Measurements from ENCODE around the gene KCNJ10. TPM values are rescaled to one million over a fixed set of nuclear protein-coding genes. Genes with fewer than 3 reads are reported as not detected.

Gene KCNJ10
- total and polyA plus RNA-seq, 2 donors (not counting 3 experiments of a cell fraction or from before 2014, with no cell fraction given) = not detected

DNA sequence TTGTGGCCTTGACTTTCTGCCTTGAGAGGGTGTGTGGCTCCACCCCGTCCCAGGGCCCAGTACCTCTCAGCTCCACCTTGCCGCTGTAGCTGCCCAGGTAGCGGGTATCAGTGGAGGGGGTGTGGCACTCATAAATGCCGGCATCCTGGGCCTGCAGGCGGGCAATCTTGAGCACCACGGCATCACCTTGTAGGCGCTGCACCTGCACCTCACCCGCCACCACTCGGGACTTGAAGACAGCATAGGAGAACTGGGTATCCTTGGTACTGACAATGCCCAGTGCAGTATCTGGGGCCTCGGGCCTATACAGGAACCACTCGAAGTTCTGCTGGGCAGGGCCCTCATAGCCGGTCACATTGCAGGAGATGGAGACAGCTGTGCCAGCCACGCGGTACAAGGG lies 24.8 kb upstream of the KCNJ10 start:
- H3K36me3 ChIP-seq (ENCODE audit: control insufficient read depth in 2 of 2, extremely low read depth in 1 of 2, insufficient read depth in 2 of 2, low read length in 2 of 2) = no peaks in the 10 kb centered on the region
- H3K27ac ChIP-seq (ENCODE audit: insufficient read depth, low read depth, low read length) = no peak overlapping the region
- dilution Hi-C loops (cut with MboI; ENCODE audit: extremely low pct_ligation_motif_present, low sequenced_read_pairs) = no loop called here
- no peak for DNase-seq (ENCODE audit: low read depth, low spot score)
- no peak for FAIRE-seq
- ChIA-PET CTCF (interaction anchor here (2.2 kb wide), 1 partner anchor 16 kb away, joined by 5 read pairs; no protein-coding TSS in a partner anchor), POLR2A (no interaction called here)
- no peaks in the 10 kb centered on the region for H3K79me2 ChIP-seq (ENCODE audit: control insufficient read depth, insufficient read depth, low read length)
- intact Hi-C loops (cut with micrococcal nuclease) = loop anchor here (5.0 kb wide), 1 partner anchor 158 kb away; no protein-coding TSS in a partner anchor
- peaks cover 7% of the 10 kb centered on the region for H3K4me1 ChIP-seq (ENCODE audit: control insufficient read depth, extremely low read depth, insufficient read depth, low read length)
- H3K9me1 ChIP-seq (replicated peaks; ENCODE audit: control insufficient read depth, extremely low read depth, insufficient read depth, low read length) = no peaks in the 10 kb centered on the region
- H4K20me1 ChIP-seq (replicated peaks; ENCODE audit: control insufficient read depth, extremely low read depth, insufficient read depth, low read length) = no peaks in the 10 kb centered on the region
- H3K4me2 ChIP-seq (ENCODE audit: insufficient read depth, low read length) = no peak overlapping the region
- H3K9ac ChIP-seq (replicated peaks; ENCODE audit: extremely low read depth, insufficient read depth, low read length) = no peak overlapping the region
- no peak overlapping the region for H3K4me3 ChIP-seq (replicated peaks in 1 of 3; ENCODE audit: insufficient read depth in 1 of 3, low read depth in 1 of 3, low read length in 3 of 3)
- BruUV-seq (replicated peaks) = no TSS peak
- H3K9me3 ChIP-seq (replicated peaks; ENCODE audit: control insufficient read depth, insufficient read depth, low read length) = no peaks in the 10 kb centered on the region
- TF ChIP-seq MYC (IDR thresholded peaks at IDR 0.05; ENCODE audit: low read depth, low read length) (no peak), POLR2A (IDR thresholded peaks at IDR 0.05; ENCODE audit: low read depth, low read length) (no peak), POLR2AphosphoS5 (IDR thresholded peaks at IDR 0.05; ENCODE audit: insufficient read depth, low read depth, low read length) (no peak), JUN (IDR thresholded peaks at IDR 0.05; ENCODE audit: borderline replicate concordance, insufficient read depth, insufficient read length, low read depth) (no peak), FOS (IDR thresholded peaks at IDR 0.05; ENCODE audit: borderline replicate concordance, insufficient read depth, low read length) (no peak), EZH2 (IDR thresholded peaks at IDR 0.05; ENCODE audit: borderline replicate concordance, low read depth, low read length, severe bottlenecking) (no peak), MAX (IDR thresholded peaks at IDR 0.05; ENCODE audit: insufficient read depth, insufficient read length) (no peak), GATA2 (IDR thresholded peaks at IDR 0.05; ENCODE audit: insufficient read depth, insufficient read length, low read depth, low read length) (no peak)
- TF ChIP-seq, protein P1, sequence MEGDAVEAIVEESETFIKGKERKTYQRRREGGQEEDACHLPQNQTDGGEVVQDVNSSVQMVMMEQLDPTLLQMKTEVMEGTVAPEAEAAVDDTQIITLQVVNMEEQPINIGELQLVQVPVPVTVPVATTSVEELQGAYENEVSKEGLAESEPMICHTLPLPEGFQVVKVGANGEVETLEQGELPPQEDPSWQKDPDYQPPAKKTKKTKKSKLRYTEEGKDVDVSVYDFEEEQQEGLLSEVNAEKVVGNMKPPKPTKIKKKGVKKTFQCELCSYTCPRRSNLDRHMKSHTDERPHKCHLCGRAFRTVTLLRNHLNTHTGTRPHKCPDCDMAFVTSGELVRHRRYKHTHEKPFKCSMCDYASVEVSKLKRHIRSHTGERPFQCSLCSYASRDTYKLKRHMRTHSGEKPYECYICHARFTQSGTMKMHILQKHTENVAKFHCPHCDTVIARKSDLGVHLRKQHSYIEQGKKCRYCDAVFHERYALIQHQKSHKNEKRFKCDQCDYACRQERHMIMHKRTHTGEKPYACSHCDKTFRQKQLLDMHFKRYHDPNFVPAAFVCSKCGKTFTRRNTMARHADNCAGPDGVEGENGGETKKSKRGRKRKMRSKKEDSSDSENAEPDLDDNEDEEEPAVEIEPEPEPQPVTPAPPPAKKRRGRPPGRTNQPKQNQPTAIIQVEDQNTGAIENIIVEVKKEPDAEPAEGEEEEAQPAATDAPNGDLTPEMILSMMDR (IDR thresholded peaks at IDR 0.05; ENCODE audit: extremely low read depth in 1 of 2, insufficient read depth in 1 of 2, low read depth in 1 of 2, low read length in 2 of 2) = no peak
- H3K27me3 ChIP-seq (ENCODE audit: control insufficient read depth in 2 of 2, insufficient read depth in 2 of 2, low read length in 2 of 2) = no peaks in the 10 kb centered on the region
- no peak overlapping the region for H2AFZ ChIP-seq (ENCODE audit: low read depth, low read length)

Data from endothelial cell of umbilical vein (primary cell).